NCI-H460 (cell line): ENCODE measurements around the gene CARD10. TPM values are rescaled to one million over a fixed set of nuclear protein-coding genes. Genes with fewer than 3 reads are reported as not detected.

Experiments used
- DNase-seq: peaks from one replicate; pipeline ENCODE4 v3.0.0-alpha.2; 2016; ENCODE audit warnings: low read depth; ENCODE audit errors: extremely low read depth
- total RNA-seq: library from RNA; depleted of rRNA; stranded (reverse); fragments of >200 nt; shearing (Covaris generic); gene quantifications from 2 replicates; pipeline ENCODE4 v1.2.3, GENCODE V29; 2014

The CARD10 gene
- total RNA-seq, 1 experiment from 2014 or later: 4.7 TPM

DNA sequence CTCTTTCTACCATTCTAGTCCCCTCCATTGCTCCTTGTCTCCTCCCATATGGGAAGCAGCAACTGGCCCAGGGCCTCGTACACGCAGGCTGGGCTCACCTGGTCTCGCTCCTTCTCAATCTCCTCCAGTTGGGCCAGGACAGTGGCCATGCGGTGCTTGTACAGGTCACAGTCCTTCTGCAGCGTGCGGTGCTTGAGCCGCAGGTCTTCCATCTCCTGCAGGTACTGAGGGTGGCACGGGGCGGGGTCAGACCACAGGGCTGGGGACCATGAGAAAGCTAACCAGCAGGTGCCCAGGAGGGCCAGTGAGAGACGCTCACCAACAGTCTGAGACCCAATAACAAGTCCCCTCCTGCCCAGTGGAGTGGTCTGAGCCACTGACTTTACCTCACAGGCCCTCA lies 11.5 kb downstream of the CARD10 start:
- no peak for DNase-seq

DNA sequence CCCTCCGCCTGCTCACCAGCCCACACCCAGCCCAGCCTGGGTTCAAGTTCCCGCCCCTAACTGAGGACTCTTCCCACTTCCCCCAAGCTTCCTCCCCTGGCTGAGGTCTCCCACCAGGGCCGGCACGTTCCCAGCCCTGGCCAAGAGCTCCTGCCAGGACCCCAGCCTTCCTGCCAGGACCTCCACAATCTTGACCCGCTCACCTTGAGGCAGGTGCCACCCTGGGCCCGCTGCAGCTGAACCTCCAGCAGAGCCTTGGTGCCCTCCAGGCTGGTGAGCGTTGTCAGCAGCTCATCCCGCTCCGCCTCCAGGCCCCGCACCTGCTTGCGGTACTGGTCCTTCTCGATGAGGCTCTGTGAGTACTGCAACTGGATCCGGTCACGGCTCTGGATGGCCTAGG lies 13.2 kb downstream of the CARD10 start:
- no peak for DNase-seq

DNA sequence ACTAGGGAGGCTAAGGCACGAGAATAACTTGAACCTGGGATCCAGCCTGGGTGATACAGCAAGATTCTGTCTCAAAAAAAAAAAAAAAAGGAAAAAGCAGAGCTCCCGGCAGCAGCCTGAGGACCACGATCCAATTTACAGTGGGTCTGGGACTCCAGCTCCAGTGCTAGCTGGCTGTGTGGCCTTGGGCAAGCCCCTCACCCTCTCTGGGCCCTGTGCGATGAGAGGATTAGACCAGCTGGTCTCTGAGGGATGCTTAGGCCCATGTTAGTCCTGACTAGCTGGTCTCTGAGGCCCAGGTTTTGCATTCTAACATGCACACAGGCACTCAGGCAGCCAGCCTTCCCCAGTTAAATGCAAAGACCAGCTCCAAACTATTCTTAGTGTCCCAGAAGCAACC lies 13.7 kb downstream of the CARD10 start:
- no peak for DNase-seq

DNA sequence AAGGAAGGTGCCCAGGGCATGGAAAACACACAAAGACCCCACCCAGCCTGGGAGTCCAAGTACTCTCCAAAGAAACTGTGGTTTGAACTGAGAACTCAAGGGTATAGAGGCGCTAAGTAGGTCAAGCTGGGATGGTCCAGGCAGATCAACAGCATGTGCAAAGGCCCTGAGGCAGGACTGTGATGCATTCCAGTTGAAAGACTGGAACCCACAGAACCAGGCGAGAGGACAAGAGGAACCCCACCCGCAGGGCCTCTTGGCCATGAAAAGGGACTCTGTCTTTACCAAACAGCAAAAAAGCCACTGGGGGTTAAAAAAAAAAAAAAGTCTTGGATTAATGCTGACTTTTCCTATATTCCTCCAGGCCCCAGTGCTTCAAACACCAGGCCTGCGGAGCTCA lies 14.3 kb downstream of the CARD10 start:
- no peak for DNase-seq

DNA sequence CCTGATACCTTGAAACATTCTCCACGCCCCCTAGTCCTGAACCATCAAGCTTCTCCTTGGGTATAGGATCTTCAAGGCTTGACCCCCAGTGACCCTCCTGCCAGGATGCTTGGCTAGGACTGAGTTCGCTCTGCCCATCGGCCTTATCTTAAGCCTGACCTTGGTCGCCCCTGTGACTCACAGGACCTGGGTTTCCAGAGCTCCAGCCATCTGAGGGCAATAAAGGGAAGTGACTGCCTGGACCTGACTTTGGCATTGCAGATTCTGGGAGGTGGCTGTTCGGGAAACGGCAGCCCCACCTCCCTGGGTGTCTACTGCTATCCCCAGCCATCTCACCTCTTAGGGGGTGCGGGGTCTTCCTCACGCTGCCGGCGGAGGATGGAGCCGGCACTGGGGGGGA lies 15.4 kb downstream of the CARD10 start:
- no peak for DNase-seq

DNA sequence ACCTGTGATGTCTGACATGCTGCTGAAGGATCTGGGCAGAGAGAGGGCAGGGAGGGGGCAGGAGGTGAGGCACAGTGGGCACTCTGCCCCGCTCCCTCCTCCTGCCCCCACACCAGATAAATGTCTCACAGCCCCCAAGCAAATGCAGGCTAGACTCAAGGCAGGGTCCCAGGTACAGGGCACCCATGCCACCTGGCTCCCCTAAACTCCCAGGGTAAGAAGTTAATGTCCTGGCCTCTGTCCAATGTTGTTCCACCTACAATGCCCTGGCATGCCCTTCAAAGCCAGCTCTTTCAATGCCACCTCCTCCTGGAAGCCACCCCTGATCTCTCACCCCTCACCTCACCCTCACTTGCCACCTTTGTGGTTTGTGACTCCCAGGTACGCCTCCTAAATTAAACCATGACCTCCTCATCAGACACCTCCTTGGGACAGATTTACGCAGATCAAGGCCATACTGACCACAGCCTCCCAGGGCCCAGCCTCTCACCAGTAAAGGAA lies 16.0 kb downstream of the CARD10 start:
- no peak for DNase-seq

DNA sequence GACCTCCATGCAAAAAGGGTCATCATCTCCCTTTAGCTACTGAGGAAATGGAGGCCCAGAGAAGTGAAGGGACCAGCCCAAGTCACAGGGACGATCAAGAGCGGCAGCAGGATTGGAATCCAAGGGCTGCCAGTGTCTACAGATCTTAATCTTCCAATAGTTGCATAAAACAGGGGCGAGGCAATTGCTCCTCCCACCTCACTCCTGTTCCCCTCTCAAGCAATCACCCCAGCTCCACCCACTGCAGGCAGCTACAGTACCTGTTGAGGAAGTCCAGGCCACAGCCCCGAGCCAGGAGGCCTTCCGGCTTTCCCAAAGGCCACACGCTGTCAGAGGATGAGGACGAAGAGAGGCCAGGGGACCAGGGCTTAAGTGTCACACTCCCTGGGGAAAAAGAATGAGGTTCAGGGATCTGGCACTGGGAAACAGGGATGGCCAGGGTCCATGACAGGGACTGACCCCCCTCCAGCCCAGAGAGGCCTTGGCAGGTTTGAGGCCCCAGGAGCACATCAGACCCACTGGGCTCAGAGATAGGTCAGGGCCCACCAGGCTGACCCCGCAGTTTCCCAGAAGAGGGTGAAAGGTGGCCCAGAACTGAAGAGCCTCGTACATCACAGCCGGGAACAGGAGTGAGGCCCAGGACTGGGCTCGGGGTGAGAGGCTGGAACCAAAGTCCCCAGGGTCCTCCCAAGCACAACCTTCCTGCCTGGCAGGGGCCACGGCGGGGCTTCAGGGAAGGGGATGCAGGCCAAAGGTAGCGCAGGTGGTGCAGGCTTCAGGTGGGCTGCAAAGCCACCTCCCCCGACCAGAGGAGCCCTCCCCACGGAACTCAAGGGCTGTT lies 16.7 kb downstream of the CARD10 start:
- DNase-seq: no peak

DNA sequence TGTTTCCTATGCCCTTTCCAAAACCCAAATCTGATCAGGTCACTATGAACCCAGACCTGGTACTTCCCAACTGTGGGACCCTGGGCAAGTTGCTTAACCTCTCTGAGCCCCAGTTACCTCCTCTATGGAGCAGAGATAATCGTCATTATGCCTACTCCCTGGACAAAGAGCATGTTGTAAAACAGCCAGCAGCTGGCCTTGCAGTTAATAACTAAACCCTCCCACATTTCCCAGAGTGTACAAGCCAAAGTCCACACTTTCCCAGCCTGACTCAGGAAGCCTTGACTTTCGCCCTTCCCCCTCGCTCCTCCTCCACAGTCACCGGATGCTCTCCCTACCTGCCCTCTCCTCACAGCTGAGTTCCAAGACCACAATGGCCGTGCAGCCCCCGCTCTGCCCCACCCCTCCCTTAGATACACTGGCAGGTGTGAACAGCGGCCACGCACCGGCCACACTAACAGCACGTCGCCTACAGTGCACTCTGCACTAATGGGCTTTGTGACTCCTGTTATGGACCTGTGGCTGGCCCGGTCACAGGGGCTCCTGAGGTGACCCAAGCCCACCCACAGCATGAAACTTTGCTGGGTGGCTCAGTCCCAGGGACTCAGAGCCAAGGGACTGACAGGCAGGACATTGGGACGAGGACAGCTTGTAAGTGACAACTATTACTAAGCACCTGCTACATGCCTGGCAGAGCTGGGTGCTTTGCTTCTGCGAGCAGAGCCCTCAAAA lies 17.4 kb downstream of the CARD10 start:
- DNase-seq: peak; percentile 19

DNA sequence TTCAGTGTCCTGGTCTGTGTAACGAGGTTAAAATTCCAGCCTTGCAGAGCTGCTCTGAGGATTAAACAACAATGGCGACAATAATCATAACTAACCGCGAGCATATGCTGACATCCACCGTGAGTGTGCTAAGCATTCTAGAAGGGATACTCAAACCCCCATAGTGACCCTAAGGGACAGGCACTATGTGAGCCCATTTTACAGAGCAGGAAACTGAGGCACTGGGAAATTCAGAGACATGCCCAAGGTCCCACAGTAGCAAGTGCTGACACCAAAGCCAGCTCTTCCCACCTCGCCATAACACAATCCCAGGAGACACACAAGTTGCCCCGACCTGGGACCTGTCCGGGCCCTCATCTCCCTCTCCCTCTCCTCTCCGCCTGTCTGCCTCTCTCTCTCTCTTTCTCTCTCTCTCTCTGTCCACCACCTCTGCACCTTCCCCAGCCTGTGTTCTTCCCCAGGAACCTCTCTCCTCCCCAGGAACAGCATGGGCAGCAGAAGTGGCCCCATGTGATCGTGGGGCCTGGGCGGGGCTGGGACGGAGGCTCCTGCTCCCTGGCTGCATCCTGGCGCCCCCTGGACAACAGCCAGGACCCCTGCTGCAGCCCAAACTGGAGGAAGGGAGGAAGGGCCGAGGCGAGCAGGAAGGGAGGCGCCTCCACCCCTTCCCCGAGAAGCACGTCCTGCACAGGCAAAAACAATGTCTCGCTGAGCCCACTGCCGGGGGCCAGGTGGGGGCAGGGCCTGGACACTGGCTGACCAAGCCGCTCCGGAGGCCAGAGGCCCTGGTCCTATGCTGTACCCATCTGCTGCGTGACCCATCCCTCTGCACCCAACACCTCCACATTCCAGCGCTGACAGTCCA lies 18.2 kb downstream of the CARD10 start:
- DNase-seq: no peak

DNA sequence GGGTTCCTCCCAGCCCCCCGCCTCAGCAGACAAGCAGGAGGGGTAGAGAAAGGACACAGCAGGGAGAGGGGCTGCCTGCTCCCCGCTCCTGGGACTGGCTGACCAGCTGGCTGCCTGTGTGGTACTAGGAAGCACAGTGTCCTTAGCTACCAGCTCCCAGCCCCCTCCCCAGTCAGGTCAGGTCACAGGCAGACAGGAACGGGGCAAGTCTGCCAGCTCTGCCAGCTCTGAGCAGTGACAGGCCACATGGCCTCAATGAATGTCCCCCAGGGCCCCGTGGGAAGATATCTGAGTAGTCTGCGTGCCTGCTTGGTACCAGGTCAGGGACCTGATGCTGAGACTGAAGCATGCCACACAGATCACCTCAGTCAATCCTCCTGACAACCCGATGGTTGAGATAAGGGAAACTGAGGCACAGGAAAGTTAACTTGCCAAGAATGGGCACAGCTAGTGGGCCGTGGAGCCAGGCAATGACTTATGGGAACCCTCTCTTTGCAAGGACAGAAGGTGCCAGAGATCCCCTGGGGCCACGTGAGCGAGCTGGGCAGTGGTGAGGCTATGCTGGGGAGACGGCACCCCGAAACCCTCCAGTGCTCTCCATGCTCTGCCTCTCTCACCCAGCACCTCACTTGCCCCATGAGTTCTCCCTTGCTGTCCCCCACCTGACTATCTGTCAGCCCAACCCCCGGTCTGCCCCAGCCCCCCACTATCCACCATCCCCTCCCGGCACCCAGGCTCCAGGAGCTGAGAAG lies 19.2 kb downstream of the CARD10 start:
- DNase-seq: no peak

DNA sequence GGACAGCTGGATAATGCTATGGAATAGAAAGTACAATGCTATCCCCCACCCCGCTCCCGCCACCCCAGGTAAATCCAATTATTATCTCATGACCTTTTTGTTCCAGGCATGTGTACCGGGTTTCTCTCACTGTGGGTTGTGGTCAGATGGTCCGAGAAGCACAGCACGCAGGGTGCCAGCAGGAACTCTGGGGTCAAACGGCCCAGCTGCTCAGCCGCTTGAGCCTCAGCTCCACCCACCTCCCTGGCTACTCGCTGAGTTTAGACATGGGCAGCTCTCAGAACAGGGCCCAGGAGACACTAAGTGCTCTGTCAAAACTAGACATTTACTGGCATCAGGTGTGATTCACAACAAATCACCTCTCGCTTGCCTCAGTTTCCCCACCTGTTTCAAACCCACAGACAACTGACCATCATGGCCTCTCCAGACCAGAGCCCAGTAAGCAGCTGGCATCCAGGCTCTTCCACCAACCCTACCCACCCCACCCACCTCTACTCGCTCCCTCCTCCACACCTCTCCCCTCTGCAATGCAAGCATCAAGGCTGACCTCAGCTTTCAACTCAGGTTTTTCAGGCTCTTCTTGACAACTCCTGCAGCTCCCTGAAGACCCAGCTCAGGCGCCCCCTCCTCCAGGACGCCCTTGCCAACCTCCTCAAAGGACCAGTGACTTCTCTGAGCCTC lies 20.0 kb downstream of the CARD10 start:
- no peak for DNase-seq

DNA sequence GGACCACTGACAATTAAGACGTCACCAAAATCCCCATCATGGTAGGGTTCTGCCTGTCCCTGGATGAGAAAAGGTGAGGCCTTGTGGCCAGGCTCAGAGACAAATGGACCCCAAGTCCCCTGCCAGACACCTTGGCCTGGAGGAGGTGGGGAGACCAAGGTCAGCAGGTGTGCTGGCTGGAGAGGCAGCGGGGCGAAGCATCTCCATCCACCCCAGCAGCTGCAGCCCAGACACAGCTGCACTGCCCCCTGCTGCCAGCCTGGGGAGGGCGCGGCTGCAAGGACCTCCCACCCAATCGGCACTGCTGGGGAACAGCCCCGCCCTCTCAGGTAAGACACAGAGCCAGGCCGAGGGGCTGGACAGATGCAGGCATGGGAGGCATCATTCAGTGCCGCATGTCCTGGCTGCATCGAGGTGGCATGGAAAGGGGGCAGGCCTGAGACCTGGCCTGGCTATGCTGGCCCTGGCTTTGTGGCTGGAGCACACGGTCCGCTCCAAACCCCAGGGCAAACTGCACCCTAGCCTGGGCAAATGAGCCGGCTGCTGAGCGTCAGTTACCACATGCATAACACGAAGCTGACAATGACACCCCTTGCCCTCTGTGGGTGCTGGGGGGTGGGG lies 20.8 kb downstream of the CARD10 start:
- no peak for DNase-seq

DNA sequence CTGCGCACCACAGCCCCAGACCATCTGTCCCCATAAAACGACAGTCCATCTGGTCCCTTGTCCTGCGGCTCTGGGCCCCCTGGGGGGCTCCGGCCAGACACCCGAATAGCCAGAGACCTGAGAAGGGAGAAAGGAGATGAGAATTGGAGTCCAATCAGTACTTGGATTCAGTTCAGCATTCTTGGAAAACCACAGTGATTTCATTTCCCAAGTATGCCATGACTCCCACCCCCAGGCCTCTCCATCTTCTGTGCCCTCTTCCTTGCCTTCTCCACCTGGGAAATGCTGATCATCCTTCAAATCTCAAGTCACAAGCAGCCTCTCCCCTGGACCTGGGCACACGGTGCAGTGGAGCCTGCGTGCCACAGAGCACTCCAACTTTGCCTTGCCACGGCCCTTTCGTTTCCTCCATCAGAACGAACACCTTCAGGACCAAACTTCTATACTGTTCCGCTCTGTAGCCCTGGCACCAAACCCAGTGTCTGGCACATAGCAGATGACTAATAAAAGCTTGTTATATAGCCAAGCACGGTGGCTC lies 22.1 kb downstream of the CARD10 start:
- DNase-seq: no peak

DNA sequence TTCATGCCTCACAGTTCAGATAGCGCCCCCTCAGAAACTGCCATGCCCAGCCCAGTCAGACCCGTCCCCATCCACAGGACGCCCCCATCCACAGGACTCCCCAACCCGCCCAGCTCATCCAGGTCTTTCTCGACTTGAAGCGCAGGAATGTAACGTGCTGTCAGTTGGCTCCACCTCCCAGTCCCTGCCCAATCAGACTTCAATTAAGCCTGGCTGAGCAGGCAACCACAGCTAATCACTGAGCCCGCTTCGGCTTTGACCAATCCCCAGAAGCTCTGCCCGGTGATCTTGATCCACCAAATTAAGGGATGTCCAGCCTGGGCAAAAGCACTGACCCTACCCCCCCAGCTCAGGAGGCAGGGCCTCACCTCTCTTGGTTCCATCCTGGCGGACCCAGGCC lies 22.6 kb downstream of the CARD10 start:
- DNase-seq: no peak

DNA sequence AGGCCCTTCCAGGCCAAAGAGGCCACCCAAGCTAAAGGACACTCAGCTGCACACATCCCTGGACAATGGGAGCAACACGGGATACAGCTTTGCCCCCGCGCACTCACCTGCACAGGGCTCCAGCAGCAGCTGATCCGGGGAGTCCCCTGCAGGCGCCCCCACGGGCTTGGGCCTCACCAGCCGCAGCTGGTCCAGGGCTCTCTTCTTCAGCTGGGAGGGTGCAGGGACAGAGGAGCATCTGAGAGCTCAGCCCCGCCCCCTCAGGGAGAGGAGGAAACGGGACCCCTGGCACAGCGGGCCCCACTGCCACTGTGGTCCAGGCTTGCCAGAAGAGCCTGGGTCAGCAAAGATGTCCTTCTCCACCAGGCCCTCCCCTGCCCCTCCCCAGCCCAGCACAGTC lies 25.2 kb downstream of the CARD10 start:
- no peak for DNase-seq

DNA sequence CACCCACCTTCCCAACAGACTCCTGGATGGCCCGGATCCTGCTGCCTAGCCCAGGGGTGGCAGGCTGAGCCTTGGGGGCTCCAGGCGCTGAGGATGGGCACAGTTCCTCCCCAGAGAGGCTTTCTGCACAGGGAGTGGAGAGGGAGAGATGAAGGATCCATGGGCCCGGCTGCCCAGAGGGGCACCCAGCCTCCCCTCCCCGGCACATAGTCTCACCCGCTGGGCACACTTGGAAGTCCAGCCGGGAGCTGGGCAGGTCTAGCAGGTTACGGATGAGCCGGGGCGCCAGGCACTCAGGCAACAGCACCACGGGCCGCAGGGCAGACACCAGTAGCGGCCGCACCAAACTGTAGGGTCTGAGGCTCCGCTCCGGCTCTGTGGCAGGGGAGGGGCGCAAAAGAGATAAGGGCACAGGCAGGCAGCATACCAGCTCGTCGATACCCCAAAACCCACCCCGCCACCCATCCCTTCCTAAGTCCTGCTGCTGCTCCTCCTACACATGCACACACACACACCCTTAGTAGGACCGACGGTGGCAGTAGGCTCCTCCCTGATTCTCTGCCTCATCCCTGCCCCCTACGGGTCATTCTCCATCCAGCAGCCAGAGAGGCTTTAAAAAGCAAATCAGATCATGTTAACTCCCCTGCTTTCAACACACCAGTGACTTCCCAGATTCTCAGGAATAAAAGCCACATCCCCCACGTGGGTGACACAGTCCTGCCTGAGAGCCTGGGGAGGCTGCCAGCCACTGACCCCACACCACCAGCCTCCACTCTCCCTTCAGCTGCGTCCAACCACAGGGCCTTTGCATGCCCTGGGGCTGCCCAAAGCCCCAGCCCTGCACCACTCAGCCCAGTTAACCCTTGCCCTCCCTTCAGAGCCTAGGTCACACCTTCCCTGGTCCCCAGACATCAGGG lies 26.5 kb downstream of the CARD10 start:
- no peak for DNase-seq

DNA sequence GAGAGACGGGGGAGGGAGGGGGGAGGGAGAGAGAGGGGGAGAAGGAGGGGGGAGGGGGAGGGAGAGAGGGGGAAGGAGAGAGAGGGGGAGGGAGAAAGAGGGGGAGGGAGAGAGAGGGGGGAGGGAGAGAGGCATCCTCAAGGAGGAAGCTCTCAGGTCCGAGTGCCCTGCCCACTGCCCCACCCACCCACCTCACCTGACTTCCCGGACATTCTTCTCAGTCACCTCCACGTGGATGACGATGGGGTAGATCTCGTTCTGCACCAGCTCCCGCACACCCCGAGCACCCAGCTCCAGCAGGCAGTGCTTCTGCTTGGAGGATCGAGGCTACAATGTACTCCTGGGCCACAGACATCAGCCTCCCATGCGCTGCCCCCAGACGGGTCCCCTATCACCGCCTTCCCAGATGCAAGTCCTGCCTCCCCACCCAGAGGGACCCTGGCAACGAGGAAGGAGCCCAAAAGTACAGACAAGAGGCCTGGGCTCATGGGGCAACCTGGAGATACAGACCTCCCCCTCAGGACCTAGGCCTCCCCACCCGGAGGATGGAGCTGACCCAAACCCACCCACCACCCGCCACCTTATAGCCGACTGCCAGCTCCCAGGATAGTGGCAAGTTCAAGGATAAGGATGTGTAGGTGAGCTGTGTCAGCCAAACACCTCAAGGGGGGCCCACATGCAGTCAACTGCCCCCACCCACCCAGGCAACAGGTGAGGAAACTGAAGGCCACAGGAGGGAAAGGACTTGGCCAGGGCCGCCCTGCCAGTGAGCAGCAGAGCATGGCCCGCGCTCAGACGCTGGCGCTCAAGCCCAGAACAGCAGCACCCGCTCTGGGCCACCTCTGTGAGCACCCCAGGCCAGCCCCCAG lies 27.4 kb downstream of the CARD10 start:
- DNase-seq: no peak
